OCI-LY7 (cell line): Measurements from ENCODE around the gene GATA3. TPM values are rescaled to one million over a fixed set of nuclear protein-coding genes. Genes with fewer than 3 reads are reported as not detected.

Experiments used
- BruUV-seq: library from RNA; stranded (reverse); fragments of 400-500 nt; replicated peaks from 2 replicates; lab custom pipeline; 2021; lab: Mats Ljungman, UMichigan
- CTCF ChIA-PET: fragments of 300-600 bp; sonication (Branson Sonifier 250); formaldehyde crosslinking; loops from one replicate; lab custom pipeline; 2022; ENCODE audit warnings: antibody characterized with exemption; ENCODE audit not compliant: unreplicated experiment; lab: Charles Lee
- POLR2A ChIA-PET: fragments of 300-600 bp; sonication (Branson Sonifier 250); formaldehyde crosslinking; loops from one replicate; lab custom pipeline; 2022; ENCODE audit warnings: antibody characterized with exemption; lab: Charles Lee
- DNase-seq: peaks from one replicate; pipeline ENCODE4 v3.0.0-alpha.2; 2015; ENCODE audit warnings: low spot score
- H2AFZ ChIP-seq: fragments of 200-600 bp; sonication (generic), shearing (Covaris generic); 2 replicates; pipeline ENCODE4 v1.6.1; 2014; ENCODE audit warnings: mild to moderate bottlenecking, antibody characterized with exemption, low read length, moderate library complexity
- H3K27ac ChIP-seq: fragments of 200-600 bp; sonication (generic); 2 replicates; pipeline ENCODE4 v1.5.1; 2014; ENCODE audit warnings: mixed run types, low read depth, mild to moderate bottlenecking, moderate library complexity, low read length, inconsistent platforms; ENCODE audit not compliant: poor library complexity, severe bottlenecking
- H3K36me3 ChIP-seq: fragments of 200-600 bp; sonication (generic); 2 replicates; pipeline ENCODE4 v1.6.1; 2014; ENCODE audit warnings: mild to moderate bottlenecking, antibody characterized with exemption, low read length, moderate library complexity, mixed read lengths; ENCODE audit not compliant: insufficient read depth
- H3K4me1 ChIP-seq: fragments of 200-600 bp; sonication (generic); 2 replicates; pipeline ENCODE4 v1.5.1; 2014; ENCODE audit warnings: mild to moderate bottlenecking, low read length; ENCODE audit not compliant: insufficient read depth, poor library complexity, severe bottlenecking
- H3K4me2 ChIP-seq: fragments of 200-600 bp; sonication (generic); 2 replicates; pipeline ENCODE4 v1.6.1; 2014; ENCODE audit warnings: mild to moderate bottlenecking, low read length
- H3K4me3 ChIP-seq: fragments of 200-600 bp; sonication (generic); 2 replicates; pipeline ENCODE4 v1.5.1; 2014; ENCODE audit warnings: mild to moderate bottlenecking, low read depth, low read length; ENCODE audit not compliant: poor library complexity, severe bottlenecking
- H3K79me2 ChIP-seq: fragments of 200-600 bp; sonication (generic); 2 replicates; pipeline ENCODE4 v1.6.1; 2016; ENCODE audit warnings: low read depth, mild to moderate bottlenecking, low read length, moderate library complexity, mixed read lengths; ENCODE audit not compliant: insufficient read depth
- H3K9me2 ChIP-seq: fragments of 200-600 bp; sonication (generic); 2 replicates; pipeline ENCODE4 v1.6.1; 2016; ENCODE audit warnings: mild to moderate bottlenecking, low read length, mixed read lengths; ENCODE audit not compliant: insufficient read depth
- H3K9me3 ChIP-seq: fragments of 200-600 bp; sonication (generic); 2 replicates; pipeline ENCODE4 v1.6.1; 2014; ENCODE audit warnings: mild to moderate bottlenecking, mixed run types, low read length, mixed read lengths
- H4K20me1 ChIP-seq: fragments of 200-600 bp; sonication (generic); 2 replicates; pipeline ENCODE4 v1.6.1; 2014; ENCODE audit warnings: mild to moderate bottlenecking, antibody characterized with exemption, low read length, moderate library complexity, mixed read lengths; ENCODE audit not compliant: insufficient read depth
- EZH2phosphoT487 ChIP-seq: fragments of 200-600 bp; sonication (generic); IDR thresholded peaks from 2 replicates; pipeline ENCODE4 v1.6.1; 2018; ENCODE audit warnings: low read depth, borderline replicate concordance, mild to moderate bottlenecking, mixed run types, antibody characterized with exemption, low read length, moderate library complexity, mixed read lengths
- intact Hi-C: fragments of 100-400 bp; cut with micrococcal nuclease; formaldehyde crosslinking; loops from one replicate; pipeline ENCODE4 v1.10.0; 2022; ENCODE audit not compliant: unreplicated experiment
- total RNA-seq, 2 experiments: library from RNA; depleted of rRNA in 1 of 2; stranded (reverse); fragments of >200 nt in 1 of 2; shearing (Covaris generic) in 1 of 2; gene quantifications; 2 replicates each; pipeline ENCODE4 v1.2.3, GENCODE V29; 2014 to 2022
- TF ChIP-seq, protein P1 (sequence below): fragments of 200-600 bp; sonication (generic); conservative IDR thresholded peaks from 2 replicates; pipeline ENCODE4 v1.5.1; 2014; ENCODE audit warnings: mild to moderate bottlenecking, antibody characterized with exemption, low read length, moderate library complexity, mixed read lengths

Gene GATA3
- total RNA-seq, 2 experiments from 2014 or later = not detected

DNA sequence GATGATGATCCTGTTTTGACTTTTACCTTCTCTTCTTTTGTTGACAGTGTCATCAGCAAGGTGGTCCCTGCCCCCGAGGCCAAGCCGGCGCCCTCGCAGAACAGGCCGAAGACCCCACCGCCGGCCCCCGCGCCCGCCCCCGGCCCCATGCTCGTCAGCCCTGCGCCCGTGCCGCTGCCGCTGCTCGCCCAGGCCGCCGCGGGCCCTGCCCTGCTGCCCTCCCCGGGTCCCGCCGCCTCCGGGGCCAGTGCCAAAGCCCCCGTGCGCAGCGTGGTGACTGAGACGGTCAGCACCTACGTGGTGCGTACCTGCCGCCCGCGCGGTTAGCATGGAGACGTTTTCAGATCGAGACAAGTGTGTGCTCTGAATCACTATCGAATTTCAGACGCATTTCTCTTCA is 45.5 kb upstream of the GATA3 start:
- BruUV-seq = no TSS peak
- Histone ChIP-seq H3K9me2 (no peaks in the 10 kb centered on the region), H3K36me3 (peaks cover 7% of the 10 kb centered on the region), H3K9me3 (peaks cover 8% of the 10 kb centered on the region; the same call in 1 of the 2 replicates), H3K4me3 (no peak overlapping the region), H4K20me1 (no peaks in the 10 kb centered on the region), H3K79me2 (no peaks in the 10 kb centered on the region), H3K4me1 (peaks cover 9% of the 10 kb centered on the region), H3K27ac (no peak overlapping the region), H3K4me2 (no peak overlapping the region), H2AFZ (no peak overlapping the region)
- intact Hi-C loops = no loop called here
- ChIA-PET CTCF (no interaction called here), POLR2A (no interaction called here)
- TF ChIP-seq EZH2phosphoT487 = no peak
- TF ChIP-seq, protein P1, sequence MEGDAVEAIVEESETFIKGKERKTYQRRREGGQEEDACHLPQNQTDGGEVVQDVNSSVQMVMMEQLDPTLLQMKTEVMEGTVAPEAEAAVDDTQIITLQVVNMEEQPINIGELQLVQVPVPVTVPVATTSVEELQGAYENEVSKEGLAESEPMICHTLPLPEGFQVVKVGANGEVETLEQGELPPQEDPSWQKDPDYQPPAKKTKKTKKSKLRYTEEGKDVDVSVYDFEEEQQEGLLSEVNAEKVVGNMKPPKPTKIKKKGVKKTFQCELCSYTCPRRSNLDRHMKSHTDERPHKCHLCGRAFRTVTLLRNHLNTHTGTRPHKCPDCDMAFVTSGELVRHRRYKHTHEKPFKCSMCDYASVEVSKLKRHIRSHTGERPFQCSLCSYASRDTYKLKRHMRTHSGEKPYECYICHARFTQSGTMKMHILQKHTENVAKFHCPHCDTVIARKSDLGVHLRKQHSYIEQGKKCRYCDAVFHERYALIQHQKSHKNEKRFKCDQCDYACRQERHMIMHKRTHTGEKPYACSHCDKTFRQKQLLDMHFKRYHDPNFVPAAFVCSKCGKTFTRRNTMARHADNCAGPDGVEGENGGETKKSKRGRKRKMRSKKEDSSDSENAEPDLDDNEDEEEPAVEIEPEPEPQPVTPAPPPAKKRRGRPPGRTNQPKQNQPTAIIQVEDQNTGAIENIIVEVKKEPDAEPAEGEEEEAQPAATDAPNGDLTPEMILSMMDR = no peak
- DNase-seq = no peak

DNA sequence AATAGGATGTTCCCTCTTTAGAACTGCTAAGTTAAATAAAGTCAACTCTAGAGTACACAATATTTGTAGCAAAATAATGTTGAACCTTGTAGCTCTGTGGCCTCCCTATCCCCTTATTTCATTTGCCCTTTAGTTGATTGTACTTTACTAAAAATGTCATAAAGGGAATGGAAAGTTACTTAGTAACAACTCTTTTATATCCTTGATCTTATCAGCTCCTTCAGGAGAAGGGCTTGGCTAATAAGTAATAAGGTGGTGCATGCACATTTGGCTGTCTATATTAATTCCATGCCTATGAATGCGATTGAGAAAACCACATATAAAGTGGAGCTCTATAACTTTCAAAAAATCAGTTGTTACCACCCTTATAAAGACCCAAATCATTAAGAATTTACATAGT is 41.5 kb upstream of the GATA3 start:
- no peak overlapping the region for H3K27ac ChIP-seq
- ChIA-PET CTCF (no interaction called here), POLR2A (interaction anchor here (0.6 kb wide), 1 partner anchor 641 kb away, joined by 3 read pairs; no protein-coding TSS in a partner anchor)
- no peaks in the 10 kb centered on the region for H3K4me1 ChIP-seq
- no peaks in the 10 kb centered on the region for H4K20me1 ChIP-seq
- no peak for DNase-seq
- no peaks in the 10 kb centered on the region for H3K9me2 ChIP-seq
- H2AFZ ChIP-seq = no peak overlapping the region
- H3K9me3 ChIP-seq = no peaks in the 10 kb centered on the region
- intact Hi-C loops = no loop called here
- H3K36me3 ChIP-seq = peaks cover 10% of the 10 kb centered on the region
- no peak overlapping the region for H3K4me3 ChIP-seq
- no peaks in the 10 kb centered on the region for H3K79me2 ChIP-seq
- no TSS peak for BruUV-seq
- no peak for TF ChIP-seq EZH2phosphoT487
- TF ChIP-seq, protein P1 = no peak
- H3K4me2 ChIP-seq = no peak overlapping the region

DNA sequence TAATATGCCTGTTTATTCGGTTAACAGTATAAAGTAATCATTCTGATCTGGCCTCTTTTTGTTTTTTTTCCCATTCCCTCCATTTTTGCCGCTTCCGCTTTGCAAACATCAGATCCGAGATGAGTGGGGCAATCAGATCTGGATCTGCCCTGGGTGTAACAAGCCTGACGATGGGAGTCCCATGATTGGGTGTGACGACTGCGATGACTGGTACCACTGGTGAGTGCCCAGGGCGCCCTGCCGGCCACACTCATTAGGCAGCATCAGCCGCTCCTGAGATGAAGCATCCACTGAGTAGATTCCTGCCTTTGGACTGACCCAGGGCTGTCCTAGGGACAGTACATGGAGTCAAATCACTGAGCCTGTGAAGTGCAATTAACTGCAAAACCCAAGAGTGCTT is 40.9 kb upstream of the GATA3 start:
- peaks cover 10% of the 10 kb centered on the region for H3K36me3 ChIP-seq

More for the DNA sequence above, 40.9 kb upstream of the GATA3 start:
- intact Hi-C loops = no loop called here
- TF ChIP-seq, protein P1 = no peak
- TF ChIP-seq EZH2phosphoT487 = no peak
- no peak overlapping the region for H2AFZ ChIP-seq
- no peak overlapping the region for H3K4me3 ChIP-seq
- H4K20me1 ChIP-seq = no peaks in the 10 kb centered on the region
- ChIA-PET CTCF (no interaction called here), POLR2A (no interaction called here)
- H3K4me2 ChIP-seq = no peak overlapping the region
- H3K9me3 ChIP-seq = no peaks in the 10 kb centered on the region
- no peak for DNase-seq
- BruUV-seq = no TSS peak
- no peaks in the 10 kb centered on the region for H3K79me2 ChIP-seq
- H3K27ac ChIP-seq = no peak overlapping the region
- no peaks in the 10 kb centered on the region for H3K9me2 ChIP-seq
- no peaks in the 10 kb centered on the region for H3K4me1 ChIP-seq
